GM19395 (cell line): ENCODE measurements around the gene HSF4.

Experiments used
- ATAC-seq: cut with Tn5 transposase; IDR thresholded peaks from one replicate; pipeline ENCODE4 v1.9.1; 2021; ENCODE audit warnings: mild to moderate bottlenecking, moderate library complexity; ENCODE audit not compliant: unreplicated experiment

The HSF4 gene

DNA sequence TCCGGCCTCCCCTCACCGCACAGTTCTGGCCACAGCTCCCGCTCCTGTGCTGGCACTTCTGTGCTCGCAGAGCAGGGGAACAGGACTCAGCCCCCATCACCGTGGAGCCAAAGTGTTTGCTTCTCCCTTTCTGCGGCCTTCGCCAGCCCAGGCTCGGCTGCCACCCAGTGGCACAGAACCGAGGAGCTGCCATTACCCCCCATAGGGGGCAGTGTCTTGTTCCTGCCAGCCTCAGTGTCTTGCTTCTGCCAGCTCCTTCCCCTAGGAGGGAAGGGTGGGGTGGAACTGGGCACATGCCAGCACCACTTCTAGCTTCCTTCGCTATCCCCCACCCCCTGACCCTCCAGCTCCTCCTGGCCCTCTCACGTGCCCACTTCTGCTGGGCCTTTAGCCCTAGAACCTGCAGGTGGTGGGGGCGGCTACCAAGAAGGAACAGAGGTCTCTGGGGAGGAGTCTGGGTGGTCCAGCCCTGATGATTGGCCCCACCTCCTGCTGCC is 33.7 kb downstream of the HSF4 start:
- no peak for ATAC-seq

DNA sequence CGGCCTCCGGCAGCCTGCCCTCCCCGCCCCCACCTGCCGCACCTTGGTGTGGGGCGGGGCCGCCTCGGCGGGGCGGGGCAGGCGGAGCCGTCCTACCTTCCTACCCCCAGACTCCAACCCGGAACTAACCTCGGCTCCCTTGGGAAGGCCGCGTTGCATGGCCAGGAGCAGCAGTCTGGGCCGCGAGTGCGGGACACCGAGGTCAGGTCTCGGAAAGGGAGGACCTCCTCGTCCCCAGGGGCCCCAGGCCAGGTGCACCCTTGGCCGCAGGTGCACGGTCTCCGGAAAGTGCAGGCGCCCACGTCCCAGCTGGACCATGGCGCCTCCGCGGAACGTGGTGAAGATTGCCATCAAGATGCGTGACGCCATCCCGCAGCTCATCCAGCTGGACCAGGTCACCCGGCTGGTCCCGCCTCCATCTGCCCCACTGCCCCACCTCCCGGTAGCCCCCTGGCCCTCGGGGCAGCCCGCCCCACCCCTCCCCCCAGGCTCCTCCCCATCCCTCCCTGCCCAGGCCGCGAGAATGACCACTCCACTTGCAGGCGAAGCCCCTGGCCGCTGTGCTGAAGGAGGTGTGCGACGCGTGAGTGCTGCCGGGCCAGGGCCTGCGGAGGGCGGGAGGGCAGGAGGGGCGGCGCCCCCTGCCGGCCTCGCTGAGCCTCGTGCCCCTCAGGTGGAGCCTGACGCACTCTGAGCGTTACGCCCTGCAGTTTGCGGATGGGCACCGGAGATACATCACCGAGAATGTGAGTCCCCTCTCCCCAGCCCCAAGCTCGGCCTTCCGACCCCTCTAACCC is 34.7 kb downstream of the HSF4 start, which contains the start of gene ELMO3:
Gene ELMO3 (plus strand): TSS at position 121 of the 797 bp plus-strand sequence. CDS start 196 bp downstream, at position 317.
- ATAC-seq, result no peak

DNA sequence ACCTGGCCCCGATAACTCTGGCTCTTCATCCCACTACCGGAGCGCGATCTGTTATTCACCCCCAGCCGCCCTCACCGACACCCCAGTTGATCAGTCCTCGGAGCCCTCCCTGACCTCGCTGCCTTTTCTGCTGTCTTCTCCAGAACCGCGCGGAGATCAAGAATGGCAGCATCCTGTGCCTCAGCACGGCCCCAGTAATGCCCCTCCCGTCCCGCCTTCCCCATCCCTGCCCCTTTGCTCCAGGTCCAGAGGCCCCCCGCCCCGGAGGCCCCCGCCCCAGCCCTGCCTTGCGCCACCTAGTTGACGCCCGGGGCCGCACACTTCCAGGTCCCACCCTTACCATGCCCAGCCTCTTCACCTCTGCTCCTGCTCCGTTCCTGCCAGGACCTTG is 35.3 kb downstream of the HSF4 start:
- no peak for ATAC-seq

DNA sequence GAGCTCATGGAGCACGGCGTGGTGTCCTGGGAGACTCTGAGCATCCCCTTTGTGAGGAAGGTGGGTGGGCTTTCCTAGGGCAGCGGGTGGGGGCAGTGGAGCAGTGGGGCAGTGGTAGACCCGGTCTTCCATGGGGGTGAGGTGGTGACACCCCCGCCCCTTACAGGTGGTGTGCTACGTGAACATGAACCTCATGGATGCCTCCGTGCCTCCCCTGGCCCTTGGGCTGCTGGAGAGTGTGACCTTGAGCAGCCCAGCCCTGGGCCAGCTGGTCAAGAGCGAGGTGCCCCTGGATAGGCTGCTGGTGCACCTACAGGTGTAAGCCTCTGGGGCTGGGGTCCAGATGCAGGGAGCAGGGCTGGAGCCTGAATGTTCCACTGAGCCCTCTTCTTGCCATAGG is 35.9 kb downstream of the HSF4 start:
- no peak for ATAC-seq

DNA sequence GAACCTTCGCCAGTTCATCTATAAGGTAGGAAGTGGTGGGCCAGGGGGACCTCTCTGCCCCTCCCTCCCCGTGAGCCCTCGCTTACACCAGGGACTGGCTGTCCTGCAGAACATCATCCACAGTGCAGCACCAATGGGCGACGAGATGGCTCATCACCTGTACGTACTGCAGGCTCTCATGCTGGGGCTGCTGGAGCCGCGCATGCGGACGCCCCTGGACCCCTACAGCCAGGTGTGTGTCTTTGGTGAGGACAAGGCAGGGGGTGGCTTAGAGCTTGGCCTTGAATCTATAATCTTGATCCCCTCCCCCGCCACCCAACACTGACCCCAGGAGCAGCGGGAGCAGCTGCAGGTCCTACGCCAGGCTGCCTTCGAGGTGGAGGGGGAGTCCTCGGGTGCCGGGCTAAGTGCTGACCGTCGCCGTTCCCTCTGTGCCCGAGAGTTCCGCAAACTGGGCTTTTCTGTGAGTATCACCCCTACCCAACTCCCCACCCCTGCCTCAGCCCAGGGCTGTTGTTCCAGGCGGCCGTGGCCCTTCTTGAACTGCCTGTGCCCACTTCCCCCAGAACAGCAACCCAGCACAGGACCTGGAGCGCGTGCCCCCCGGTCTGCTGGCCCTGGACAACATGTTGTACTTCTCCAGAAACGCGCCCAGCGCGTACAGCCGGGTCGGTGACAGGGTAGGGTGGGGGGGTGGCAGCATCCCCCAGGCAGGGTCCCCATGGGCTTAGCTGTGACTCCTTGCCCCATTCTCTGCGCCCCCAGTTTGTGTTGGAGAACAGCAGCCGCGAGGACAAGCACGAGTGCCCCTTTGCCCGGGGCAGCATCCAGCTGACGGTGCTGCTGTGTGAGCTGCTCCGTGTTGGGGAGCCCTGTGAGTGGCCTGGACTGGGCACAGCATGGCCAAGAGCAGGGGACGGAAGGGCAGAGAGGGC is 37.1 kb downstream of the HSF4 start:
- no peak for ATAC-seq

DNA sequence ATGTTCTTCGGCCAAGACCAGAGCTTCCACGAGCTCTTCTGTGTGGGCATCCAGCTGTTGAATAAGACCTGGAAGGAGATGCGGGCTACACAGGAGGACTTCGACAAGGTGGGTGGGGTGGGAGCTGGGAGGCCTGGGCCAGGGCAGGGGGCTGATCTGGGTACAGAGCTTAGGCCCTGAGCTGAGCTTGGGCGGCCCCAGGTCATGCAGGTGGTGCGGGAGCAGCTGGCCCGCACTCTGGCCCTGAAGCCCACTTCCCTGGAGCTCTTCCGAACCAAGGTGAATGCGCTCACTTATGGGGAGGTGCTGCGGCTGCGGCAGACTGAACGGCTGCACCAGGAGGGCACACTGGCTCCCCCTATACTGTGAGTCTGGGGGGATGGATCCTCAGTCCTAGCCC is 37.9 kb downstream of the HSF4 start:
- ATAC-seq, result no peak

DNA sequence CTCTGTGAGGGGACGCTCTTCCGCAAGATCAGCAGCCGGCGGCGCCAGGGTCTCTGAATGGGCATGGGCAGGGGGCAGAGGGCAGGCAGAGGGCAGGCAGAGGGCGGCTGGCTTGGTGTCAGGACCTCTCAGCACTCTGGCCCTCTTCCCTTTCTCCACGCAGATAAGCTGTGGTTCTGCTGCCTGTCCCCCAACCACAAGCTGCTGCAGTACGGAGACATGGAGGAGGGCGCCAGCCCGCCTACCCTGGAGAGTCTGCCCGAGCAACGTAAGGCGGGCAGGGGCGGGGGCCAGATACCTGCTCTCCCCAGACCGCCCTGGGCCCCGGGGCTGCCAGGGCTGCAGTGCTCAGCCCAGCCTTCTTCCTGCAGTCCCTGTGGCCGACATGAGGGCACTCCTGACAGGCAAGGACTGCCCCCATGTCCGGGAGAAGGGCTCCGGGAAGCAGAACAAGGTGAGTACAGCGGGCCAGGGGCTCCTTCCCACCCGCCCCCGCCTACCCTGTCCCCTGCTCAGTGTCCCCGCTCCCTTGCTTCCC is 38.5 kb downstream of the HSF4 start:
- ATAC-seq, result no peak

DNA sequence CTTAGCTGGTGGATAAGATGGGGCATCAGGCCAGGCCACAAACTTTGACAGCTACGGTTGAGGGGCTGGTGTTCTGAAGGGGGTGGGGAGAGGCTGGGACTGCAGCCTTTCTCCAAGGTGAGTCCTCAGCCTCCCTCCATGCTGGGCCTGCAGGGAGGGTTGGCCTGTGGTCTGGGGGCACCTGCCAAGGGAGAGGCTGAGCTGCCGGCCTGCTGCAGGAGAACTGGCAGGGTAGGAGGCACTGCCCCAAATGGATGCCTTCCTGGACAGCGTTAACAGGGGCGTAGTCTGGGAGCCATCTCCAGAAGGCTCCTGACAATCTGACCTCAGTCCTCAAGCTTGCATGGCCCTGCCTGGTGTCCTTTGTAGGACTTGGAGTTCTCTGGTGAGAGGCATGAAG is 39.5 kb downstream of the HSF4 start:
- no peak for ATAC-seq

DNA sequence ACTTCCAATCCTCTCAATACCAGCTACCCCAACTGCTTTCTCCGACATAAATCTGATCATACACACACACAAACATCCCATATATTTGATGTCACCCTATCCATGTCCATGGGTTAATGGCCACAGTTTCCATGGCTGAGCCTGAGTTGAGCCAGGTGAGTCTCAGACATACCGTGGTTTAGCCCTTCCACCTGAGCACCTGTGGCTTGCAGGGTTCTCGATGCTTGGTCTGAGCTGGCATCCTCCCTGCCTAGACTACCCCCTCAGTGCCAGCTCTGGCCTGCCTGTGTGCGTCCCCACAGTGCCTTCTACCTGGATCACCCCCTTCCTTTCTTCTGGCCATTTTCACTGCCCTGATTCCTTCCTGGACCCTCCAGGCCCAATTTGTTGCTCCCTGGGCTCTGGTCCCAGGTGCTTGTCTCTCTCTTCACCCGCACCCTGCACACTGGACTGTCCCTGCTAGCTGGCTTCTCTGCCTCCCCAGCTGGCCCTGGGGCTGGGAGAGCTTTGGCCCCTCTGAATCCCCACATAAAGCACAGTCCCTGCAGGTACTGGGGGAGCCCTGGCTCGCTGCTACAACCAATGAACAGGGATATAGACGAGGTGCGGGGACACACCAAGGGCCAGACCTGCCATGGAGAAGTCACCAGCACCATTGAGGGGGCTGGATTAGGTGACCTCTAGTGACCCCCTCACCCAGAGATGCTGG is 41.7 kb downstream of the HSF4 start:
- ATAC-seq, result no peak

DNA sequence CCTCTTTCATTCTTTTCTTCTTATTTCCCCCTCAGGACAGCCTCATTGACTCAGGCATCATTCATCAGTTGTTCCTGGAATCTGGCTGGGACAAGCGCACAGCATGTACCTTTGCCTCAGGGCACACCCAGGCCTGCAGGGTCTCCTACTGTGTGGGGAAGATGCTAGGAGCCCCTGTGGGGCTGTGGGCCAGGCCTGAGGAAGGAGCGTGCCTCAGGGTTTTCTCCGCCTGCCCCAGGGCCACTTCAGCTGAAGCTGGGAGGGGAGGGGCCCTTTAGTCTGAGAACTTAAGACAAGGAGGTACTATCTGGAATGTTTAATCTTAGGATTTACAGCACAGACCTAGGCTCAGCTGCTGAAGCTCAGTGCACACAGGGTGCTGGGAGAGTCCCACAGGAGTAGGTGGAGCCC is 42.3 kb downstream of the HSF4 start:
- ATAC-seq, result no peak

DNA sequence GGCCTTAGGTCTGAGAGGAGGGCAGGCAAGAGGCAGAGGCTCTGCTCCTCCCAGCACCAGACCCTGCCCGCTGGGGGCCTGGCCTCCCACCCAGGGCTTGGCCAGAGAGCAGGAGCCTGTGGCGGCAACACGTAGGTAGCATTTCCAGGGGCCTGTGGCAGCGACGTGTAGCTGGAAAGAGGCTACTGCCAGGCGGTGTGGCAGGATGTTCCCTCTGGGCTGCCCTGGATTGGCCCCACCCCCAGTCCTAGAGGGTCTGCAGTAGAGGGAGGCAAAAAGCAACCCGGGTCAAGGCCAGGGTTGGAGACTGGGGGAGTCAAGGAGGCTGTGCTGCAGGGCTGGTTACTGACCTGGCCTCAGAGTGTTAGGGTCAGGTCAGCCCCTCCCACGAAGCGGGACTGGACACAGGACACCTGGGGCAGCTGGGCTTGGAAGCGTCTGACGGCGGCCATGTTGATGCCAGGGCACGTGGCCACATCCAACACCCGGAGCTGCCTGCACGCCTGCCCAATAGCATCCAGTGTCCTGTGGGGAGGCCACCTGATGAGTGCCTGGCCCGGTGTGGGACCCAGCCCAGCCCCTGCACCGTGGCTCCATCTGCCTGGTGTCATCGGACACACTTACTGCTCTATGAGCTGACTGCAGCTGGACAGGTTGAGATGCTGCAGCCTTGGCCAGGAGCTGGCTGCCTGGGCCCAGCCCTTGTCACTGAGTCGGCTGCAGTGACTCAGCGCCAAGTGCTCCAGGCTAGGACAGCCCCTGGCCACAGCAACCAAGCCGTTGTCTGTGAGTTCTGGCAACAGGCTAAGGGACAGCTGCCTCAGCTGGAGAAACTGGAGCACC is 42.9 kb downstream of the HSF4 start:
- no peak for ATAC-seq

DNA sequence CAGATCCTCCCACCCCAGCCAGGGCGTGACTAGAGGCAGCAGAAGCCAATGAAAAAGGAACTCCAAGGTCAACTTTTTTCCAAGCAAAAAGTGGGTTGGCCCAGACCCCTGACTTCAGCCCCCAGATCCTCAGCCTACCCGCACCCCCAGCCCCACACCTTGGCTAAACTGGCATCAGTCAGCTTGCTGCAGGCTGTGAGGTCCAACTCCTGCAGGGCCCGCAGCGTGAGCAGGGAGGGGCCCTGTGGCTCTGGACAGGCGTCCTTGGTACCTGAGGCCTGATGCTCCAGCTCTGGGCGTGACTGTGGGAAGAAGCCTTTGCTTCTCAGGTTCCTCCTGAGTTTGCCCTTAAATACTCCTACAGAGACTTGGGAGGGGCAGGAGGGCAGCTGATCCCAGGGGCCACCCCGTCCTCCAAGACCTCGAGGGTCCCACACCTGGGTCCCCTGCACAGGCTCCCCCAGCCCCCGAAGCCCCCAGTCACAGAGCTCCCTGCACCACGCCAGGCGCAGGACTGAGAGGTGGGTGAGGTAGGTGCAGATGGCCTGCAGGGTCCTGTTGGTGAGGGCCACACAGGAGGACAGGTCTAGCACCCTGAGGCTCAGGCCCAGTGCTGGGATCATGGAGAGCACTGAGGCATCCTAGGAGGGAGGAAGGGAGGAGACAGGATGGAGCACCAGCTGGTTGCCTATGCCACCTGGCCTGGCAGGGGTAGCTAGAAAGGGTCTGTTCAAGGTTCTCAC is 43.8 kb downstream of the HSF4 start:
- ATAC-seq, result no peak

DNA sequence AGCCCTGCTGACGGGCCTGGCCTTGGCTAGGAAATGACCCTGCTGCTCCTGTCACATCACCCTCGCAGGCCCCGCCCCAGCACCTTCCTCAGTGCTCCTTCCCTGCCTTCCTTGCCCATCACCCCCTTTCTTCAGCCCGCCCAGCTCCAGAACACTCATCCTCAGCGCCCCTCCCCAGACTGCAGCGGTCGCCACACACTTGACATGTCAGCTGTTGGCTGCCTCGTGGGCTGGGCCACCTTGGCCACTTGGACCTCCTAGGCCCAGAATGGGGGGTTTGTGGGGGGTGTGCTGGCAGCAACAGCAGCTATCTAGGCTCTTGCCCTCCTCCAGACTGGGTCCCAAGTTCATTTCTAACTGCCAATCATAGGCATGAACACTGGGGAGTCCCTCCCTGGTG is 45.0 kb downstream of the HSF4 start:
- no peak for ATAC-seq

DNA sequence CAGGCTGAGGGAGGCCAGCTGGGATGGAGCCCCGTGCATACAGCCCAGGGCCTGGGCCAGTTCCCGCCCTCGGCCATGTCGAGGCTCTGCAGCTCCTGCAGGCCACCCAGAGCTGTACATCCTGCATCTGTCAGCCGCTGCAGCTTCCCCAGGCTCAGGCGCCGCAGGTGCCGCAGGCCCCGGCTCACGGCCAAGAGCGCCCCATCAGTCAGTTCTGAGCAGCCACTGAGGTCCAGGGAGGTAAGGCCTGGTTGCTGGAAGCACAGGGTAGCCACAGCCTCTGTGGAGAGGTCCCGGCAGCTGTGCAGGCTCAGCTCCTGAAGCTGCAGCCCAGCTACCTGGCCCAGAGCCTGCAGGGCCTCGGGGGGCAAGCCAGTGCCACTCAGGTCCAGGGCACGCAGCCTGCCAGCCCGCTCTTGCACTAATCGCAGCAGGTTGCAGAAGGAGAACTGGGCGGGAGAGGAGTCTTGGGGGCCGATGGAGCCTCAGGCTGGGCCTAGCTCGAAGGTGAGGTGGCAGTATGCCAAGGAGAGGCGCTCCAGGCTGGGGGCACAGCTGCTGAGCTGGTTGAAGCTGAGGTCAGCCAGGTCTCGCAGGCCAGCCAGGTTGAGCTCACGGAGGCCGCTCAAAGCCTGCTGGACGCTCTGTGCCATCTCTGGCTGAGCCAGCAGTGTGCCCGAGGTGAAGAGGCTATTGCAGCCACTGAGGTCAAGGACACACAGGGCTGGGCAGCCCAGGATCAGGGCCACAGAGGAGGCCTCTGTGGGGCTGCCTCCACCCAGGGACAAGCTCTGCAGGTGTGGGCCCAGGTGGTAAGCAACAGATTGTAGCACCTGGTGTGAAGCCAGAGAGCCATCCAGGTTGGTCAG is 45.8 kb downstream of the HSF4 start:
- ATAC-seq, result no peak

DNA sequence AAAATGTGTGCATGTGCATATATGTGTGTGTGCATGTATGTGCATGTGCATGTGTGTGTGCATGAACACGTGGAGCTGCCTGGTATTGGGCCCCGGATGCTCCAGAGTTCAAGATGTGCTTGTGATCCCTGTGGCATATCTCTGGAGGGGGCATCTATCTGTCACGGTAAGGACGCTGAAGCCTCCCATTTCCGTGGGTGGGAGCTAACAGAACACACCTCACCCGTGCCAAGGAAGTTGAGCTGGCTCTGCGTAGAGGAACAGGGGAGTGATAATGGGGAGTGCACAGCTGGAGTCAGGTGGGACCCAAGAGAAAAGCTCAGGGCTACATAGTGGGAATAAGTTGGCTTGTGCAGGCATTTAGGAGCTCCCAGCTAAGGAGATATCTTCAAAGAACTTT is 47.1 kb downstream of the HSF4 start:
- ATAC-seq, result no peak

DNA sequence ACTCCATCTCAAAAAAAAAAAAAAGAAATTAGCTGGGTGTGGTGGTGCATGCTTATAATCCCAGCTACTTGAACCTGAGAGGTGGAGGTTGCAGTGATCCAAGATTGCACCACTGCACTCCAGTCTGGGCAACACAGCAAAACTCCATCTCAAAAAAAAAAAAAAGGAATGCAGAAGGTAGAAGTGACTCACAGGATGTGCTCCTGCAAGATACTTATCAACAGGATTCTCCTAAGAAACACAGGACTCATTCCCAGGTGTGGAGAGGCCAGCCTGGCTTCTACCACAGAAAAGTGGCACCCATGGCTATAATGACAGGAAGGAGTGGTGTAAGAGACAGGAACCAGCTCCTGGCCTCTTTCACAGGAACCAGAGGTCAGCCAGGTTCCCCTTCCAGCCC is 48.2 kb downstream of the HSF4 start:
- no peak for ATAC-seq

DNA sequence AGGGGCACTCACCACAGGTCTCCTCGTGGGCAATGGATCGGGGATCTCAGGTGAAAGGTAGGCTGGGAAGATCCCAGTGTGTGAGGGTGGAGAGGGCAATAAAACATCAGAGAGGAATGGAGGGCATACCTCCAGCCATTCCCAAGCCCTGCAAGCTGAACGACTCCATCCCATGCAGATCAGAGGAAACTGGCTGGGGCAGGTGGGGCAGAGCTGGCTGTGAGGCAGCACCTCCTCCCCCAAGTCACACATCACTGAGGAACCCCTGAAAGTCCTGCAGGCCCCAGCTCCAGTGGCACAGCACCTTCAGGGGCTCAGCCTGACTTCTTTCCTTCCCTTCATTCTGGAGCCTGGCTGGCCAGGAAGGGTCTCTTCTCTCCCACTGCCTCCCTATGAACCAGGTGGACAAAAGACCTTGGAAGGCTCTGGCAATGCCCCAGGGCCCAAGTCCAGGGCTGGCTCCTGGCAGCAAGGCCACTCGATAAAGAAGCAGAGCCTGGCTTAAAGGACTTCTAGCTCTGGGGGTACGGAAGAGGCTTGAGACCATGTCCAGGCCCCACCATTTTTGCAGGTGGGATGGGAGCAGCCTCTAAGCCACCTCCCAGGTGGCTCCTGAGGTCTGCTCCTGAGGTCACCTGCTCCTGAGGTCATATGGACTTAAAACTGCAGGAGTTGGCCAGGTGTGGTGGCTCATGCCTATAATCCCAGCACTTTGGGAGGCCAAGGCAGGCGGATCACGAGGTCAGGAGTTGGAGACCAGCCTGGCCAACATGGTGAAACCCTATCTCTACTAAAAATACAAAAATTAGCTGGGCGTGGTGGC is 48.9 kb downstream of the HSF4 start:
- no peak for ATAC-seq
